DOHH2 (cell line): ENCODE measurements around the gene CST6.

ENCODE experiments used
- EZH2phosphoT487 ChIP-seq: fragments of 200-600 bp; sonication (generic); IDR thresholded peaks from 2 replicates; pipeline ENCODE4 v1.6.1; 2017; ENCODE audit warnings: borderline replicate concordance, mild to moderate bottlenecking, antibody characterized with exemption, low read length, moderate library complexity, mixed read lengths
- TF ChIP-seq, protein P1 (sequence below): fragments of 200-600 bp; sonication (generic); IDR thresholded peaks from one replicate; pipeline ENCODE4 v1.5.1; 2014; ENCODE audit warnings: antibody characterized with exemption, mild to moderate bottlenecking, low read depth, low read length; ENCODE audit not compliant: poor library complexity, severe bottlenecking

DNA sequence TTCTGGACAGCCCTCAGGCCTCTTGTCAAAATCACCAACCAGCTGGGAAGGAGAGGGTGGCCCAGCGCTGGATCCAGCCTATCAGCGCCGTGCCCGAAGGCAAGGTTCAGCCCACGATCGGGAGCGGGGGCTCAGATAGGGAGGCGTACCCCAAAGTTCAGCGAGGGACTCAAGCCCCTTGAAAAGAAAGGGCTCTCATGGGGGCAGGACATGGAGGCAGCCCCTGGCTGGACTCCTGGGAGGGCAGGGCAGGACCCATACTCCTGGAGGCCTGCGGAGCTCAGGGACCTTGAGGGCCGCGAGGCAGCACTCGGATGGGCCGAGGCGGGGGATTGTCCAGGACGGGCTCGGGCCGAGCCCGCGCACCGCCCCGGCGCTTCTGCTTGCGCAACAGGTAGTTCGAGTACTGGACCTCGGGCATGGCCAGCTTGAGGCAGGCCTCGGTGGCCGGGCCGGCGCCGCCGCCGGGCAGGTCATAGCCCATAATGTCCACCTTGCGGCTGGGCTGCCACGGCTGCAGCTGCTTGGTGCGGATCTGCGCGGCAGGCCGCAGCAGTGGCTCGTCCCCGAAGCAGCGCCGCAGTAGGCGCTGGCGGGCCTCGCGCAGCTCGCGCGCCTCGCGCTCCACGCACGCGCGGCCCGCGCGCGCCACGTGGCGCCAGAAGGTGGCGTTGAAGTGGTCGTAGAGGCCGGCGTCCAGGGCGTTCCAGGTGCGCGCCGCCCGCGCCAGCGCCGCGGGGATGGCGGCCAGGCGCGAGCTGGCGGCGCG lies 30.6 kb downstream of the CST6 start:
- no peak for TF ChIP-seq EZH2phosphoT487
- TF ChIP-seq, protein P1, sequence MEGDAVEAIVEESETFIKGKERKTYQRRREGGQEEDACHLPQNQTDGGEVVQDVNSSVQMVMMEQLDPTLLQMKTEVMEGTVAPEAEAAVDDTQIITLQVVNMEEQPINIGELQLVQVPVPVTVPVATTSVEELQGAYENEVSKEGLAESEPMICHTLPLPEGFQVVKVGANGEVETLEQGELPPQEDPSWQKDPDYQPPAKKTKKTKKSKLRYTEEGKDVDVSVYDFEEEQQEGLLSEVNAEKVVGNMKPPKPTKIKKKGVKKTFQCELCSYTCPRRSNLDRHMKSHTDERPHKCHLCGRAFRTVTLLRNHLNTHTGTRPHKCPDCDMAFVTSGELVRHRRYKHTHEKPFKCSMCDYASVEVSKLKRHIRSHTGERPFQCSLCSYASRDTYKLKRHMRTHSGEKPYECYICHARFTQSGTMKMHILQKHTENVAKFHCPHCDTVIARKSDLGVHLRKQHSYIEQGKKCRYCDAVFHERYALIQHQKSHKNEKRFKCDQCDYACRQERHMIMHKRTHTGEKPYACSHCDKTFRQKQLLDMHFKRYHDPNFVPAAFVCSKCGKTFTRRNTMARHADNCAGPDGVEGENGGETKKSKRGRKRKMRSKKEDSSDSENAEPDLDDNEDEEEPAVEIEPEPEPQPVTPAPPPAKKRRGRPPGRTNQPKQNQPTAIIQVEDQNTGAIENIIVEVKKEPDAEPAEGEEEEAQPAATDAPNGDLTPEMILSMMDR, result no peak
